H1 (cell line): ENCODE data around the gene CFHR1. TPM values are rescaled to one million over a fixed set of nuclear protein-coding genes. Genes with fewer than 3 reads are reported as not detected.

Experiments
- CTCF ChIA-PET: fragments of 300-600 bp; sonication (Branson Sonifier 250); formaldehyde crosslinking; loops from one replicate; lab custom pipeline; 2021; ENCODE audit not compliant: partially characterized antibody; lab: Charles Lee
- POLR2A ChIA-PET: fragments of 300-600 bp; sonication (Branson Sonifier 250); formaldehyde crosslinking; loops from one replicate; lab custom pipeline; 2021; ENCODE audit warnings: inconsistent platforms; ENCODE audit not compliant: partially characterized antibody; lab: Charles Lee
- DNase-seq, 2 experiments: peaks; one replicate each; pipeline versions ENCODE4 v3.0.0 to v3.0.0-alpha.2; 2010 to 2022; ENCODE audit warnings: low spot score in 2 of 2, low read depth in 1 of 2, mixed read lengths in 1 of 2
- FAIRE-seq: peaks from 2 replicates; lab custom pipeline; 2011; peaks lifted over from hg19 to GRCh38; lab: Jason Lieb, UNC
- H2AFZ ChIP-seq: 2 replicates; pipeline ENCODE4 v1.8.1; 2012; ENCODE audit warnings: low read length, inconsistent platforms
- H2AK5ac ChIP-seq: 2 replicates; pipeline ENCODE4 v1.6.1; 2013; ENCODE audit warnings: low read depth, low read length
- H2BK120ac ChIP-seq: replicated peaks from 2 replicates; pipeline ENCODE3; 2013; ENCODE audit warnings: low read depth, low read length, inconsistent platforms
- H2BK12ac ChIP-seq: 2 replicates; pipeline ENCODE4 v1.6.1; 2013; ENCODE audit warnings: low read depth, low read length
- H2BK15ac ChIP-seq: 2 replicates; pipeline ENCODE4 v1.6.1; 2013; ENCODE audit warnings: low read length
- H2BK20ac ChIP-seq: 2 replicates; pipeline ENCODE4 v1.6.1; 2013; ENCODE audit warnings: low read length
- H2BK5ac ChIP-seq: 2 replicates; pipeline ENCODE4 v1.6.1; 2013; ENCODE audit warnings: low read depth, low read length
- H3K14ac ChIP-seq: 2 replicates; pipeline ENCODE4 v1.6.1; 2013; ENCODE audit warnings: inconsistent platforms; ENCODE audit not compliant: insufficient read length
- H3K18ac ChIP-seq: 2 replicates; pipeline ENCODE4 v1.6.1; 2013; ENCODE audit warnings: low read length; ENCODE audit errors: extremely low read depth
- H3K23ac ChIP-seq: 2 replicates; pipeline ENCODE4 v1.6.1; 2013; ENCODE audit warnings: inconsistent platforms; ENCODE audit not compliant: insufficient read length
- H3K23me2 ChIP-seq: 2 replicates; pipeline ENCODE4 v1.6.1; 2013; ENCODE audit warnings: low read depth, low read length
- H3K27ac ChIP-seq: 2 replicates; pipeline ENCODE4 v1.6.1; 2011; ENCODE audit warnings: low read depth, low read length, inconsistent platforms
- H3K27me3 ChIP-seq, 4 experiments: replicated peaks in 1 of 4; 1 replicate in 1 of 4; 2 replicates in 3 of 4; pipeline versions ENCODE4 v1.6.1 to v1.8.1; 2011 to 2013; ENCODE audit warnings: low read length in 3 of 4, mild to moderate bottlenecking in 3 of 4, inconsistent platforms in 2 of 4, mixed read lengths in 2 of 4, moderate library complexity in 1 of 4; ENCODE audit not compliant: control insufficient read depth in 3 of 4, insufficient read depth in 3 of 4; ENCODE audit errors: extremely low read depth in 1 of 4
- H3K36me3 ChIP-seq, 4 experiments: 2 replicates each; pipeline versions ENCODE4 v1.6.1 to v1.8.1; 2011 to 2013; ENCODE audit warnings: mild to moderate bottlenecking in 4 of 4, low read length in 3 of 4, moderate library complexity in 2 of 4, control low read depth in 1 of 4, inconsistent platforms in 1 of 4; ENCODE audit not compliant: insufficient read depth in 4 of 4, control insufficient read depth in 2 of 4
- H3K4ac ChIP-seq: replicated peaks from 2 replicates; pipeline ENCODE3; 2013; ENCODE audit warnings: low read length, low read depth, mixed read lengths, inconsistent platforms; ENCODE audit not compliant: insufficient read length
- H3K4me1 ChIP-seq, 4 experiments: replicated peaks in 1 of 4; 1 replicate in 1 of 4; 2 replicates in 3 of 4; pipeline versions ENCODE4 v1.6.1 to v1.8.1; 2011 to 2013; ENCODE audit warnings: low read length in 3 of 4, inconsistent platforms in 2 of 4, mixed read lengths in 1 of 4; ENCODE audit not compliant: insufficient read depth in 4 of 4, control insufficient read depth in 3 of 4
- H3K4me2 ChIP-seq, 2 experiments: 2 replicates each; pipeline versions ENCODE4 v1.6.1 to v1.8.1; 2011 to 2013; ENCODE audit warnings: low read depth in 2 of 2, low read length in 2 of 2, control low read depth in 1 of 2, inconsistent platforms in 1 of 2, mild to moderate bottlenecking in 1 of 2; ENCODE audit not compliant: insufficient read depth in 1 of 2
- H3K4me3 ChIP-seq, 4 experiments: fragments of 200-600, 300-600 bp in 1 of 4; sonication (generic), shearing (Covaris generic), sonication (Bioruptor Twin) in 1 of 4; 2 replicates each; pipeline versions ENCODE4 v1.5.1 to v1.8.1; 2011 to 2016; ENCODE audit warnings: low read length in 4 of 4, low read depth in 3 of 4, control low read depth in 2 of 4, inconsistent platforms in 2 of 4, mild to moderate bottlenecking in 2 of 4, mixed read lengths in 1 of 4, moderate library complexity in 1 of 4; ENCODE audit not compliant: insufficient read depth in 2 of 4; ENCODE audit errors: extremely low read depth in 1 of 4
- H3K56ac ChIP-seq: replicated peaks from 2 replicates; pipeline ENCODE3; 2013; ENCODE audit warnings: low read depth, mild to moderate bottlenecking, mixed read lengths, low read length, inconsistent platforms; ENCODE audit not compliant: insufficient read length
- H3K79me1 ChIP-seq: 2 replicates; pipeline ENCODE4 v1.6.1; 2013; ENCODE audit warnings: low read depth, low read length, control low read depth
- H3K79me2 ChIP-seq, 2 experiments: 2 replicates each; pipeline versions ENCODE4 v1.6.1 to v1.8.1; 2012 to 2013; ENCODE audit warnings: low read length in 2 of 2, mild to moderate bottlenecking in 2 of 2, inconsistent platforms in 1 of 2; ENCODE audit not compliant: insufficient read depth in 2 of 2, control insufficient read depth in 1 of 2
- H3K9ac ChIP-seq, 4 experiments: replicated peaks in 1 of 4; 1 replicate in 1 of 4; 2 replicates in 3 of 4; pipeline versions ENCODE4 v1.6.1 to v1.8.1; 2011 to 2013; ENCODE audit warnings: low read depth in 3 of 4, low read length in 3 of 4, control low read depth in 2 of 4, mild to moderate bottlenecking in 2 of 4, moderate library complexity in 2 of 4, inconsistent platforms in 1 of 4; ENCODE audit errors: extremely low read depth in 1 of 4
- H3K9me3 ChIP-seq, 2 experiments: 2 replicates each; pipeline versions ENCODE4 v1.6.1 to v1.8.1; 2012 to 2013; ENCODE audit warnings: mild to moderate bottlenecking in 2 of 2, moderate library complexity in 2 of 2, control low read depth in 1 of 2, inconsistent platforms in 1 of 2, low read depth in 1 of 2, low read length in 1 of 2, mixed read lengths in 1 of 2; ENCODE audit not compliant: insufficient read depth in 2 of 2
- H4K20me1 ChIP-seq, 2 experiments: replicated peaks in 1 of 2; 2 replicates each; pipeline versions ENCODE3 to v1.8.1; 2011 to 2013; ENCODE audit warnings: inconsistent platforms in 2 of 2, low read length in 2 of 2, mild to moderate bottlenecking in 1 of 2; ENCODE audit not compliant: insufficient read depth in 2 of 2, control insufficient read depth in 1 of 2
- H4K5ac ChIP-seq: 2 replicates; pipeline ENCODE4 v1.6.1; 2013; ENCODE audit warnings: low read length, low read depth, mixed read lengths, inconsistent platforms; ENCODE audit not compliant: insufficient read length
- H4K8ac ChIP-seq: 2 replicates; pipeline ENCODE4 v1.8.0; 2013; ENCODE audit warnings: mild to moderate bottlenecking, moderate library complexity, low read length, inconsistent platforms; ENCODE audit not compliant: insufficient read depth; ENCODE audit errors: extremely low read depth
- H4K91ac ChIP-seq: replicated peaks from 2 replicates; pipeline ENCODE3; 2013; ENCODE audit warnings: low read length, mixed read lengths, inconsistent platforms; ENCODE audit not compliant: insufficient read length
- BCL11A ChIP-seq, 2 experiments: IDR thresholded peaks; one replicate each; pipeline ENCODE4 v1.6.1; 2011; ENCODE audit warnings: low read depth in 2 of 2, low read length in 2 of 2, mild to moderate bottlenecking in 2 of 2
- CHD1 ChIP-seq: IDR thresholded peaks from 2 replicates; pipeline ENCODE4 v1.6.1; 2012; ENCODE audit warnings: low read depth, low read length, improper control_type of control experiment
- FOSL1 ChIP-seq: IDR thresholded peaks from 2 replicates; pipeline ENCODE4 v1.6.1; 2011; ENCODE audit warnings: mild to moderate bottlenecking, low read depth, low read length, moderate library complexity; ENCODE audit not compliant: insufficient read depth
- GABPA ChIP-seq: IDR thresholded peaks from 2 replicates; pipeline ENCODE4 v1.6.1; 2011; ENCODE audit warnings: mild to moderate bottlenecking, low read length, moderate library complexity, borderline replicate concordance; ENCODE audit not compliant: insufficient read depth
- HDAC2 ChIP-seq, 2 experiments: fragments of 300-600 bp in 1 of 2; sonication (generic) in 1 of 2; IDR thresholded peaks; 2 replicates each; pipeline ENCODE4 v1.6.1; 2011 to 2012; ENCODE audit warnings: low read depth in 2 of 2, low read length in 2 of 2, mild to moderate bottlenecking in 2 of 2, moderate library complexity in 2 of 2, borderline replicate concordance in 1 of 2, inconsistent platforms in 1 of 2
- JUND ChIP-seq: IDR thresholded peaks from 2 replicates; pipeline ENCODE4 v1.6.1; 2011; ENCODE audit warnings: mild to moderate bottlenecking, improper control_type of control experiment, low read length
- KDM5A ChIP-seq: fragments of 200-600 bp; IDR thresholded peaks from 2 replicates; pipeline ENCODE4 v1.7.1; 2012; ENCODE audit warnings: mild to moderate bottlenecking, low read length, inconsistent platforms, mixed read lengths
- NANOG ChIP-seq: IDR thresholded peaks from 2 replicates; pipeline ENCODE4 v1.6.1; 2011; ENCODE audit warnings: low read length, low read depth, mild to moderate bottlenecking, inconsistent platforms; ENCODE audit not compliant: insufficient read depth, poor library complexity, severe bottlenecking
- RBBP5 ChIP-seq: IDR thresholded peaks from 2 replicates; pipeline ENCODE4 v1.7.1; 2012; ENCODE audit warnings: low read depth, mild to moderate bottlenecking, inconsistent platforms, low read length, moderate library complexity, borderline replicate concordance
- RFX5 ChIP-seq: IDR thresholded peaks from 2 replicates; pipeline ENCODE4 v1.6.1; 2011; ENCODE audit warnings: low read depth, low read length, improper control_type of control experiment, borderline replicate concordance
- RXRA ChIP-seq: IDR thresholded peaks from 2 replicates; pipeline ENCODE4 v1.6.1; 2011; ENCODE audit warnings: low read depth, mild to moderate bottlenecking, low read length, moderate library complexity; ENCODE audit not compliant: insufficient read depth
- SP1 ChIP-seq: IDR thresholded peaks from 2 replicates; pipeline ENCODE4 v1.6.1; 2011; ENCODE audit warnings: low read depth, low read length
- SUZ12 ChIP-seq: fragments of 200-600 bp; sonication (generic); IDR thresholded peaks from 2 replicates; pipeline ENCODE4 v1.6.1; 2012; ENCODE audit warnings: mild to moderate bottlenecking, inconsistent platforms, low read length, moderate library complexity, mixed read lengths
- WGBS, 2 experiments: shearing (Covaris generic) in 1 of 2; methylation state at CpG; one replicate each; pipeline versions ENCODE4 v1.1.6 to v1.1.7; 2013 to 2015; ENCODE audit warnings: low lambda C conversion rate in 2 of 2, mixed read lengths in 2 of 2, inconsistent platforms in 1 of 2, low coverage in 1 of 2, missing lambda C conversion rate in 1 of 2; ENCODE audit not compliant: insufficient replicate concordance in 2 of 2, insufficient coverage in 1 of 2, insufficient read length in 1 of 2; ENCODE audit errors: extremely low coverage in 1 of 2, missing lambda C conversion rate in 1 of 2; 5-methylcytosine and 5-hydroxymethylcytosine counted together
- polyA plus RNA-seq, 7 experiments: library from polyadenylated mRNA; depleted of rRNA in 3 of 7; stranded (reverse) in 5 of 7; unstranded in 2 of 7; fragments of >200 nt in 5 of 7; fragments of 200-250 nt in 2 of 7; gene quantifications; 1 replicate in 5 of 7; 2 replicates in 1 of 7; 4 replicates in 1 of 7; pipeline versions ENCODE4 v1.2.1 to v1.2.3, GENCODE V29; 2011 to 2013; ENCODE audit warnings: missing spikeins in 2 of 7, mixed read lengths in 2 of 7
- total RNA-seq: library from RNA; stranded (reverse); fragmentation: NEBNext Ultra II Directional; extraction: Animal tissue kit (Norgen Biotek cat#: 25700); gene quantifications from 2 replicates; pipeline ENCODE4 v1.2.1, GENCODE V29; 2021

Gene CFHR1
- total and polyA plus RNA-seq, 2 of the 8 experiments (the other 6 are each of a cell fraction or from before 2014, with no cell fraction given): not detected

DNA sequence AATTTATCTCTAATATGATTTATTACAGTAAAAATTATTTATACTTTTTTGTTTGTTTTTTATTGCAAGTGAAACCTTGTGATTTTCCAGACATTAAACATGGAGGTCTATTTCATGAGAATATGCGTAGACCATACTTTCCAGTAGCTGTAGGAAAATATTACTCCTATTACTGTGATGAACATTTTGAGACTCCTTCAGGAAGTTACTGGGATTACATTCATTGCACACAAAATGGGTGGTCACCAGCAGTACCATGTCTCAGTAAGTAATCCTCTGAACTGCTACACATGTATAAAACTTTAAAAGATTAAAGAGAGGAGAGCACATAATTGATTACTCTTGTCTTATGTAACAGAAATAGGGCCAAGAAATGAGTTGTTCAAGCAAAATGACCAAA lies 40.4 kb upstream of the CFHR1 start:
- FAIRE-seq (no peak), DNase-seq (no peak)
- Histone ChIP-seq H2BK20ac (no peak overlapping the region), H3K27me3 (no peaks in the 10 kb centered on the region), H3K18ac (no peak overlapping the region), H3K79me1 (no peaks in the 10 kb centered on the region), H2BK15ac (no peak overlapping the region), H3K9me3 (no peaks in the 10 kb centered on the region), H2BK5ac (no peak overlapping the region), H2AFZ (no peak overlapping the region), H4K91ac (no peak overlapping the region), H4K8ac (no peak overlapping the region), H4K5ac (no peak overlapping the region), H3K9ac (no peak overlapping the region), H2BK12ac (no peak overlapping the region), H3K36me3 (no peaks in the 10 kb centered on the region), H3K4me3 (no peak overlapping the region), H3K23me2 (no peaks in the 10 kb centered on the region), H3K4me2 (no peak overlapping the region), H3K27ac (no peak overlapping the region), H3K4ac (no peak overlapping the region), H2BK120ac (no peak overlapping the region), H4K20me1 (no peaks in the 10 kb centered on the region), H2AK5ac (no peak overlapping the region), H3K4me1 (no peaks in the 10 kb centered on the region), H3K56ac (no peak overlapping the region), H3K23ac (no peak overlapping the region), H3K79me2 (no peaks in the 10 kb centered on the region), H3K14ac (no peak overlapping the region)
- ChIA-PET CTCF (no interaction called here), POLR2A (no interaction called here)
- TF ChIP-seq SUZ12 (no peak), CHD1 (no peak), RBBP5 (no peak), RFX5 (no peak), SP1 (no peak), HDAC2 (IDR thresholded peaks at IDR 0.05; ENCODE audit: borderline replicate concordance in 1 of 2, low read depth in 2 of 2, low read length in 2 of 2) (no peak), FOSL1 (no peak), JUND (no peak), BCL11A (IDR thresholded peaks at IDR 0.05; ENCODE audit: low read depth in 2 of 2, low read length in 2 of 2) (no peak), NANOG (no peak), GABPA (no peak), KDM5A (no peak), RXRA (no peak)
- 100% methylated on average over 1 of the region's 1 CpG; no CpG with 5 or more reads in 1 of the 2 experiments for WGBS, 2 experiments
